Tibial artery (tissue), 4 donors: ENCODE results near the gene COQ2.

Source experiments
- DNase-seq, 2 donors: peaks; one replicate each; pipeline ENCODE4 v3.0.0-alpha.2; 2019
- H3K27ac ChIP-seq, 2 donors: fragments of 200-600 bp; sonication (generic) in 1 of 2; 1 replicate in 1 of 2; 2 replicates in 1 of 2; pipeline ENCODE4 v1.5.1; 2018 to 2019; ENCODE audit warnings: mild to moderate bottlenecking in 1 of 2
- H3K27me3 ChIP-seq, 2 donors: fragments of 200-600 bp; sonication (generic) in 1 of 2; one replicate each; pipeline versions ENCODE4 v1.5.1 to v1.6.0; 2016 to 2019
- H3K36me3 ChIP-seq, 3 donors: fragments of 200-600 bp; sonication (generic) in 2 of 3; one replicate each; pipeline ENCODE4 v1.5.1; 2016 to 2019; ENCODE audit warnings: mild to moderate bottlenecking in 2 of 3
- H3K4me1 ChIP-seq, 4 donors: fragments of 200-600 bp; sonication (generic) in 2 of 4; 1 replicate in 3 of 4; 2 replicates in 1 of 4; pipeline ENCODE4 v1.5.1; 2016 to 2019
- H3K4me3 ChIP-seq, 2 donors: fragments of 200-600 bp; sonication (generic) in 1 of 2; 1 replicate in 1 of 2; 2 replicates in 1 of 2; pipeline ENCODE4 v1.5.1; 2018 to 2019; ENCODE audit warnings: mild to moderate bottlenecking in 2 of 2
- H3K9me3 ChIP-seq, 3 donors: fragments of 200-600 bp; sonication (generic) in 1 of 3; one replicate each; pipeline ENCODE4 v1.5.1; 2016 to 2019
- intact Hi-C: fragments of 100-400 bp; cut with DNase I; formaldehyde crosslinking; loops from one replicate; pipeline ENCODE4 v1.15.0; 2023; ENCODE audit warnings: low total_unique reads
- TF ChIP-seq, protein P1 (sequence below), 2 experiments: fragments of 200-600 bp in 1 of 2; fragments of 450-650 bp in 1 of 2; IDR thresholded peaks; one replicate each; pipeline ENCODE4 v1.5.1; 2017 to 2019; ENCODE audit warnings: antibody characterized with exemption in 2 of 2, mild to moderate bottlenecking in 1 of 2, moderate library complexity in 1 of 2

COQ2 gene

DNA sequence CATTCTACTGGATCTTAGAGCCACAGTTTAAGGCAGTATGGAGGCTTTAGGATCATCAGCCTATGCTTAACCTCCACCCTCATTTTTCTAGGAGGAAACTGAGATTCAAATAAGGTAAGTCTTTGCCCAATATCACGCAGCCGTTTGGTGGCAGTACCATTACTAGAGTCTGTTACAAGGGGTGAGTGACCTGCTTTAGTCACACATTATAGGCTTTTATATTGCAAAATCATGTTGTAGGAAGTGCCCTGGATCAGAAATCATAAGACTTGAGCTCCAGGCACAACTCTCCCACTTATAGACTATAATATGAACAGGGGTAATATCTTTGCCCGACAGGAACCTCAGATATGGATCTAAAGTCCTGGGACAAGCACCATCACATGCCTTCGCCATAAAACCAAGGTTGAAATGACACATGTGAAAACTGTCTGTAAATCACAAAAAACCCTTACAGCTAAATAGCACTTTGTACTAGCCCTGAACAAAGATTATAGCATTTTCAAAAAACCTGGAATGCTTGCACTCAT is 30.8 kb upstream of the COQ2 start:
- Histone ChIP-seq H3K27ac (no peak overlapping the region), H3K9me3 (no peaks in the 10 kb centered on the region), H3K4me1 (no peaks in the 10 kb centered on the region), H3K27me3 (no peaks in the 10 kb centered on the region), H3K36me3 (no peaks in the 10 kb centered on the region), H3K4me3 (no peak overlapping the region)
- TF ChIP-seq, protein P1, sequence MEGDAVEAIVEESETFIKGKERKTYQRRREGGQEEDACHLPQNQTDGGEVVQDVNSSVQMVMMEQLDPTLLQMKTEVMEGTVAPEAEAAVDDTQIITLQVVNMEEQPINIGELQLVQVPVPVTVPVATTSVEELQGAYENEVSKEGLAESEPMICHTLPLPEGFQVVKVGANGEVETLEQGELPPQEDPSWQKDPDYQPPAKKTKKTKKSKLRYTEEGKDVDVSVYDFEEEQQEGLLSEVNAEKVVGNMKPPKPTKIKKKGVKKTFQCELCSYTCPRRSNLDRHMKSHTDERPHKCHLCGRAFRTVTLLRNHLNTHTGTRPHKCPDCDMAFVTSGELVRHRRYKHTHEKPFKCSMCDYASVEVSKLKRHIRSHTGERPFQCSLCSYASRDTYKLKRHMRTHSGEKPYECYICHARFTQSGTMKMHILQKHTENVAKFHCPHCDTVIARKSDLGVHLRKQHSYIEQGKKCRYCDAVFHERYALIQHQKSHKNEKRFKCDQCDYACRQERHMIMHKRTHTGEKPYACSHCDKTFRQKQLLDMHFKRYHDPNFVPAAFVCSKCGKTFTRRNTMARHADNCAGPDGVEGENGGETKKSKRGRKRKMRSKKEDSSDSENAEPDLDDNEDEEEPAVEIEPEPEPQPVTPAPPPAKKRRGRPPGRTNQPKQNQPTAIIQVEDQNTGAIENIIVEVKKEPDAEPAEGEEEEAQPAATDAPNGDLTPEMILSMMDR (IDR thresholded peaks at IDR 0.05): no peak
- no peak for DNase-seq
- intact Hi-C loops: no loop called here

- no peak for DNase-seq
- Histone ChIP-seq H3K4me1 (no peaks in the 10 kb centered on the region), H3K27me3 (no peaks in the 10 kb centered on the region), H3K9me3 (no peaks in the 10 kb centered on the region), H3K27ac (no peak overlapping the region), H3K4me3 (no peak overlapping the region), H3K36me3 (no peaks in the 10 kb centered on the region)
- intact Hi-C loops: no loop called here
- TF ChIP-seq, protein P1 (IDR thresholded peaks at IDR 0.05): no peak
Measured at GRCh38 chr4:83308672-83309071, 24.1 kb upstream of the COQ2 start.

- Histone ChIP-seq H3K27ac (no peak overlapping the region), H3K36me3 (no peaks in the 10 kb centered on the region), H3K4me1 (no peaks in the 10 kb centered on the region), H3K4me3 (no peak overlapping the region), H3K27me3 (no peaks in the 10 kb centered on the region), H3K9me3 (no peaks in the 10 kb centered on the region)
- no peak for DNase-seq
- TF ChIP-seq, protein P1 (IDR thresholded peaks at IDR 0.05): no peak
- intact Hi-C loops: no loop called here
Measured at GRCh38 chr4:83307920-83308319, 23.3 kb upstream of the COQ2 start.

DNA sequence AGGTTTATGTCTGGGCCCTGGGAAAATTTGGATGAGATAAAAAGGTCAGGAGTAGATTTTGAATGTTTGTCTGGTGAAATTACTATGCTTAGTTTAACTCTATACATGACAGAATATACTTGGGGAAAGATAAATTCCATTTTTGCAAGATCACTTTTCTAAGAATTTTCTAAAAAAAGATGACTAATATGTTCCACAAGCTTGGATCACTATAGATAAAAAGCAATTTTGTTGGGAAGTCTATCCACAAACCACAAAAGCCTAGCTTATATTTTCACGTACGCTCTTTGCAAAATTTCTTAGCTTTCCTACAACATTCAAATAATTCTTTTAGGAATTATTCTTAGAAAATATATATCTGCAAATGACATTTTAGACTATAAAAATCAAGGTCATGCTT is 20.6 kb upstream of the COQ2 start:
- Histone ChIP-seq H3K4me1 (no peaks in the 10 kb centered on the region), H3K27ac (no peak overlapping the region), H3K4me3 (no peak overlapping the region), H3K36me3 (no peaks in the 10 kb centered on the region), H3K9me3 (no peaks in the 10 kb centered on the region), H3K27me3 (no peaks in the 10 kb centered on the region)
- no peak for DNase-seq
- intact Hi-C loops: no loop called here
- TF ChIP-seq, protein P1 (IDR thresholded peaks at IDR 0.05): no peak

GRCh38 chr4:83297548-83298260 is 13.1 kb upstream of the COQ2 start:
- TF ChIP-seq, protein P1 (IDR thresholded peaks at IDR 0.05): no peak
- Histone ChIP-seq H3K27me3 (no peaks in the 10 kb centered on the region), H3K36me3 (no peaks in the 10 kb centered on the region), H3K4me1 (no peaks in the 10 kb centered on the region), H3K9me3 (no peaks in the 10 kb centered on the region), H3K4me3 (no peak overlapping the region), H3K27ac (no peak overlapping the region)
- intact Hi-C loops: no loop called here
- DNase-seq: no peak
